ENCODE data around the gene NKIRAS1. TPM values are rescaled to one million over a fixed set of nuclear protein-coding genes. Genes with fewer than 3 reads are reported as not detected.

NKIRAS1 gene
- total and polyA plus RNA-seq, 12 donors = 9.4 to 24.2 (median 19.1) TPM

DNA sequence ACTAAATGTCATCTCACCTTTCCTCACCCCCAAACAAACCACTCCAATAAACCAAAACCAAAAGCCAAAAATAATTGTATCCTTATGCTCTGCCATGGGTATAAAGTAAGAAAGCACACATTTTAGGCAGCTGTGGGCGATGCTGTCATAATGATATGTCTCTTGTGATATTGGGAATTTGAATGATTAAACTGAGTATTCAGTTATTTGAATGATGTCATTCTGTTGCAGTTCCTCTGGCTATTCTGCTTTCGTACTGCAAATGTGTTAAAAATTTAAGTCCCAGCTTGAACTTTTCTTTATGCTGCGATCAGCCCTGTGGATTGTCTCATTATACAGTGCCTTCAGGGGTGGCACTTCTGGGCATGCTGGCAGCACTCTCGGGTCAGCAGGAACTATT, 17.5 kb upstream of the NKIRAS1 start:
- DNase-seq = no peak
- no peak overlapping the region for H3K4me3 ChIP-seq
- H3K36me3 ChIP-seq = no peaks in the 10 kb centered on the region
- ATAC-seq = no peak
- TF ChIP-seq, protein P1, sequence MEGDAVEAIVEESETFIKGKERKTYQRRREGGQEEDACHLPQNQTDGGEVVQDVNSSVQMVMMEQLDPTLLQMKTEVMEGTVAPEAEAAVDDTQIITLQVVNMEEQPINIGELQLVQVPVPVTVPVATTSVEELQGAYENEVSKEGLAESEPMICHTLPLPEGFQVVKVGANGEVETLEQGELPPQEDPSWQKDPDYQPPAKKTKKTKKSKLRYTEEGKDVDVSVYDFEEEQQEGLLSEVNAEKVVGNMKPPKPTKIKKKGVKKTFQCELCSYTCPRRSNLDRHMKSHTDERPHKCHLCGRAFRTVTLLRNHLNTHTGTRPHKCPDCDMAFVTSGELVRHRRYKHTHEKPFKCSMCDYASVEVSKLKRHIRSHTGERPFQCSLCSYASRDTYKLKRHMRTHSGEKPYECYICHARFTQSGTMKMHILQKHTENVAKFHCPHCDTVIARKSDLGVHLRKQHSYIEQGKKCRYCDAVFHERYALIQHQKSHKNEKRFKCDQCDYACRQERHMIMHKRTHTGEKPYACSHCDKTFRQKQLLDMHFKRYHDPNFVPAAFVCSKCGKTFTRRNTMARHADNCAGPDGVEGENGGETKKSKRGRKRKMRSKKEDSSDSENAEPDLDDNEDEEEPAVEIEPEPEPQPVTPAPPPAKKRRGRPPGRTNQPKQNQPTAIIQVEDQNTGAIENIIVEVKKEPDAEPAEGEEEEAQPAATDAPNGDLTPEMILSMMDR (IDR thresholded peaks at IDR 0.05) = no peak
- H3K27me3 ChIP-seq = no peaks in the 10 kb centered on the region
- no peak overlapping the region for H3K27ac ChIP-seq
- 64 to 65% methylated on average over 4 of the region's 4 CpGs for WGBS, 2 donors
- H3K9me3 ChIP-seq = peaks cover 0 to 4% (median 0%) of the 10 kb centered on the region in 11 donors
- intact Hi-C loops (cut with DNase I) = no loop called here
- peaks cover 0 to 9% (median 0%) of the 10 kb centered on the region in 9 donors for H3K4me1 ChIP-seq

DNA sequence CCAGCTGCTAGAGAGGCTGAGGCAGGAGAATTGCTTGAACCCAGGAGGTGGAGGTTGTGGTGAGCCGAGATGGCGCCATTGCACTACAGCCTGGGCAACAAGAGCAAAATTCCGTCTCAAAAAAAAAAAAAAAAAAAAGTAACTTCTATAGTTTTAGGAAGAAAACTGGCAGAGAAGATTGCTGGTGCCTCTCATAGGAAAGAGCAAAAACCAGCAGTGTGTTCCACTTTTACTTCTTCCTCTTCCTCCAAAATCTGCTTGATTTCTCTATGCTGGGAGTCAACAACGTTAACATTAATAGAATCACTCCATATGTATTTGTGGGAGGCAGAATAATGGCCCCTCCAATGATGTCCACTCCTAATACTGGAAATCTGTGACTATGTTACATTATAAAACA, 15.8 kb upstream of the NKIRAS1 start:
- TF ChIP-seq, protein P1 (IDR thresholded peaks at IDR 0.05) = no peak
- ATAC-seq (no peak), DNase-seq (no peak)
- H3K27me3 ChIP-seq = no peaks in the 10 kb centered on the region
- no peaks in the 10 kb centered on the region for H3K36me3 ChIP-seq
- H3K4me1 ChIP-seq = peaks cover 0 to 9% (median 0%) of the 10 kb centered on the region in 9 donors
- H3K27ac ChIP-seq = no peak overlapping the region
- peak overlapping the region in 1 of 10 donors; percentile 2 for H3K4me3 ChIP-seq
- no peaks in the 10 kb centered on the region for H3K9me3 ChIP-seq
- intact Hi-C loops (cut with DNase I) = no loop called here
- WGBS, 2 donors = 75 to 83% methylated on average over 4 of the region's 4 CpGs

DNA sequence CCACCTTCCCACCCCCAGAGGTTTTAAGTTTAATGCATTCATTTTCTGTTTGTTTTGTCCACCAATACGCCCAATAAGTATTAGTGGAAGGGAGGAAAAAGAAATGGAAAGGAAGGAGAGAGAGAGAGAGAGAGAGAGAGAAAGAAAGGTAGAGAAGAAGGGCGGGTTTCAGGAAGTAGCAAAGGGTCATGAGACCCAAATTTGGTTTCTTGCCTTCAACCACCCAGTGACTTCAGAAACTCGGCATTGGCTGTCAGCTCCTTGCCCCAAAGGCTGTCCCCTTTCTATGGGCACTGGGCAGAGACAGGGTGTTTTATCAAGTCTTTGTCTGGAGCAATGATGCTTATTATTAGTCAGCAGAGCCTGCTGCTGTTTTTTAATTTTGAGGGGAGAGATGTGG, 14.8 kb upstream of the NKIRAS1 start:
- intact Hi-C loops (cut with DNase I) = no loop called here
- WGBS, 2 donors = 73 to 92% methylated on average over 3 of the region's 3 CpGs

DNA sequence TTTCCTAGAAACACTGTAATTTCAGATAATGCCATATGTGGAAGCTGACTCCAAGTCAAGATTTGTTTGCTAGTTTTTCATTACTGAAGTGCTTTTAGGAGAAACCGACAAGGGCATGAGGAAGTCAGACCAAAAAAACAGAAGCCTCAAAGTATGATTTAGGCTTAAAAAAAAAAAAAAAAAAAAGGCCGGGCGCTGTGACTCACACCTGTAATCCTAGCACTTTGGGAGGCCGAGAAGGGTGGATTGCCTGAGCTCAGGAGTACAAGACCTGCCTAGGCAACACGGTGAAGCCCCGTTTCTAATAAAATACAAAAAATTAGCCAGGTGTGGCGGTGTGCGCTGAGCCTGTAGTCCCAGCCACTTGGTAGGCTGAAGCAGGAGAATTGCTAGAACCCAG, 11.7 kb upstream of the NKIRAS1 start:
- TF ChIP-seq, protein P1 (IDR thresholded peaks at IDR 0.05) = no peak
- H3K36me3 ChIP-seq = peaks cover 0 to 4% (median 0%) of the 10 kb centered on the region in 9 donors
- H3K4me3 ChIP-seq = no peak overlapping the region
- H3K27ac ChIP-seq = no peak overlapping the region
- H3K27me3 ChIP-seq = no peaks in the 10 kb centered on the region
- ATAC-seq (no peak), DNase-seq (no peak)
- intact Hi-C loops (cut with DNase I) = no loop called here
- H3K9me3 ChIP-seq = no peaks in the 10 kb centered on the region
- 91% methylated on average over 8 of the region's 8 CpGs for WGBS, 2 donors
- peaks cover 0 to 9% (median 0%) of the 10 kb centered on the region in 9 donors for H3K4me1 ChIP-seq

More for the DNA sequence above, 14.8 kb upstream of the NKIRAS1 start:
- Histone ChIP-seq H3K27ac (no peak overlapping the region), H3K4me3 (no peak overlapping the region), H3K4me1 (peaks cover 0 to 9% (median 0%) of the 10 kb centered on the region in 9 donors), H3K9me3 (no peaks in the 10 kb centered on the region), H3K36me3 (no peaks in the 10 kb centered on the region), H3K27me3 (no peaks in the 10 kb centered on the region)
- no peak for DNase-seq
- no peak for ATAC-seq
- TF ChIP-seq, protein P1 (IDR thresholded peaks at IDR 0.05) = no peak

Measured in heart right ventricle (tissue), 16 donors.